Lower leg skin (tissue), 4 donors: Measurements from ENCODE around the gene MYO9B. TPM values are rescaled to one million over a fixed set of nuclear protein-coding genes. Genes with fewer than 3 reads are reported as not detected.

Experiments
- DNase-seq, 2 donors: peaks; one replicate each; pipeline ENCODE4 v3.0.0-alpha.2; 2019; ENCODE audit warnings: low spot score in 2 of 2
- H3K4me3 ChIP-seq: fragments of 200-600 bp; sonication (generic); 2 replicates; pipeline ENCODE4 v1.5.1; 2017; ENCODE audit warnings: mild to moderate bottlenecking, low read depth; ENCODE audit not compliant: poor library complexity, severe bottlenecking
- POLR2A ChIP-seq, 2 donors: fragments of 450-650 bp; IDR thresholded peaks; one replicate each; pipeline ENCODE4 v1.6.1; 2016 to 2017; ENCODE audit warnings: antibody characterized with exemption in 2 of 2, mild to moderate bottlenecking in 1 of 2, moderate library complexity in 1 of 2
- WGBS, 2 donors: methylation state at CpG; one replicate each; pipeline ENCODE4 v1.1.5; 2018; 5-methylcytosine and 5-hydroxymethylcytosine counted together
- intact Hi-C: fragments of 100-400 bp; cut with DNase I; formaldehyde crosslinking; loops from one replicate; pipeline ENCODE4 v1.15.0; 2023; ENCODE audit warnings: low total_unique reads
- total RNA-seq, 4 donors: library from RNA; depleted of rRNA; stranded (reverse); fragments of >200 nt; gene quantifications; one replicate each; pipeline ENCODE4 v1.1.0, GENCODE V29; 2016
- TF ChIP-seq, protein P1 (sequence below), 3 donors: fragments of 450-650 bp; IDR thresholded peaks; one replicate each; pipeline ENCODE4 v1.5.1; 2016; ENCODE audit warnings: antibody characterized with exemption in 3 of 3, mild to moderate bottlenecking in 3 of 3, moderate library complexity in 2 of 3

MYO9B gene, protein sequence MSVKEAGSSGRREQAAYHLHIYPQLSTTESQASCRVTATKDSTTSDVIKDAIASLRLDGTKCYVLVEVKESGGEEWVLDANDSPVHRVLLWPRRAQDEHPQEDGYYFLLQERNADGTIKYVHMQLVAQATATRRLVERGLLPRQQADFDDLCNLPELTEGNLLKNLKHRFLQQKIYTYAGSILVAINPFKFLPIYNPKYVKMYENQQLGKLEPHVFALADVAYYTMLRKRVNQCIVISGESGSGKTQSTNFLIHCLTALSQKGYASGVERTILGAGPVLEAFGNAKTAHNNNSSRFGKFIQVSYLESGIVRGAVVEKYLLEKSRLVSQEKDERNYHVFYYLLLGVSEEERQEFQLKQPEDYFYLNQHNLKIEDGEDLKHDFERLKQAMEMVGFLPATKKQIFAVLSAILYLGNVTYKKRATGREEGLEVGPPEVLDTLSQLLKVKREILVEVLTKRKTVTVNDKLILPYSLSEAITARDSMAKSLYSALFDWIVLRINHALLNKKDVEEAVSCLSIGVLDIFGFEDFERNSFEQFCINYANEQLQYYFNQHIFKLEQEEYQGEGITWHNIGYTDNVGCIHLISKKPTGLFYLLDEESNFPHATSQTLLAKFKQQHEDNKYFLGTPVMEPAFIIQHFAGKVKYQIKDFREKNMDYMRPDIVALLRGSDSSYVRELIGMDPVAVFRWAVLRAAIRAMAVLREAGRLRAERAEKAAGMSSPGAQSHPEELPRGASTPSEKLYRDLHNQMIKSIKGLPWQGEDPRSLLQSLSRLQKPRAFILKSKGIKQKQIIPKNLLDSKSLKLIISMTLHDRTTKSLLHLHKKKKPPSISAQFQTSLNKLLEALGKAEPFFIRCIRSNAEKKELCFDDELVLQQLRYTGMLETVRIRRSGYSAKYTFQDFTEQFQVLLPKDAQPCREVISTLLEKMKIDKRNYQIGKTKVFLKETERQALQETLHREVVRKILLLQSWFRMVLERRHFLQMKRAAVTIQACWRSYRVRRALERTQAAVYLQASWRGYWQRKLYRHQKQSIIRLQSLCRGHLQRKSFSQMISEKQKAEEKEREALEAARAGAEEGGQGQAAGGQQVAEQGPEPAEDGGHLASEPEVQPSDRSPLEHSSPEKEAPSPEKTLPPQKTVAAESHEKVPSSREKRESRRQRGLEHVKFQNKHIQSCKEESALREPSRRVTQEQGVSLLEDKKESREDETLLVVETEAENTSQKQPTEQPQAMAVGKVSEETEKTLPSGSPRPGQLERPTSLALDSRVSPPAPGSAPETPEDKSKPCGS (N-terminal part only)
- 10 to 100 TPM; 29.2 to 63.1 (median 43.5) TPM for total RNA-seq

GRCh38 chr19:17075035-17075863 lies at the start of gene MYO9B, which contains the start of gene HAUS8:
TSS of gene MYO9B (plus strand) at chr19:17075777. CDS start at chr19:17101718, 25,941 bp downstream.
TSS of gene HAUS8 (minus strand) at chr19:17075452. CDS start at chr19:17075422, 30 bp downstream.
- WGBS, 2 donors: 0% methylated on average over 28 to 87 of the region's 103 CpGs
- TF ChIP-seq POLR2A (IDR thresholded peaks at IDR 0.05): peak in 1 of 2 donors; percentile 8
- TF ChIP-seq, protein P1, sequence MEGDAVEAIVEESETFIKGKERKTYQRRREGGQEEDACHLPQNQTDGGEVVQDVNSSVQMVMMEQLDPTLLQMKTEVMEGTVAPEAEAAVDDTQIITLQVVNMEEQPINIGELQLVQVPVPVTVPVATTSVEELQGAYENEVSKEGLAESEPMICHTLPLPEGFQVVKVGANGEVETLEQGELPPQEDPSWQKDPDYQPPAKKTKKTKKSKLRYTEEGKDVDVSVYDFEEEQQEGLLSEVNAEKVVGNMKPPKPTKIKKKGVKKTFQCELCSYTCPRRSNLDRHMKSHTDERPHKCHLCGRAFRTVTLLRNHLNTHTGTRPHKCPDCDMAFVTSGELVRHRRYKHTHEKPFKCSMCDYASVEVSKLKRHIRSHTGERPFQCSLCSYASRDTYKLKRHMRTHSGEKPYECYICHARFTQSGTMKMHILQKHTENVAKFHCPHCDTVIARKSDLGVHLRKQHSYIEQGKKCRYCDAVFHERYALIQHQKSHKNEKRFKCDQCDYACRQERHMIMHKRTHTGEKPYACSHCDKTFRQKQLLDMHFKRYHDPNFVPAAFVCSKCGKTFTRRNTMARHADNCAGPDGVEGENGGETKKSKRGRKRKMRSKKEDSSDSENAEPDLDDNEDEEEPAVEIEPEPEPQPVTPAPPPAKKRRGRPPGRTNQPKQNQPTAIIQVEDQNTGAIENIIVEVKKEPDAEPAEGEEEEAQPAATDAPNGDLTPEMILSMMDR (IDR thresholded peaks at IDR 0.05): peak in 1 of 3 donors; percentile 12
- peak; percentile 98 to 100 for DNase-seq
- H3K4me3 ChIP-seq: peak within 1 kb of the TSS; percentile 80
- intact Hi-C loops: no loop called here

- no peak for TF ChIP-seq POLR2A (IDR thresholded peaks at IDR 0.05)
- TF ChIP-seq, protein P1 (IDR thresholded peaks at IDR 0.05): no peak
- 4% methylated on average over 18 to 23 of the region's 40 CpGs for WGBS, 2 donors
- intact Hi-C loops: no loop called here
- H3K4me3 ChIP-seq: no peak overlapping the region
- DNase-seq: no peak
Observed at GRCh38 chr19:17025991-17026658, 49.5 kb upstream of the MYO9B start.

DNA sequence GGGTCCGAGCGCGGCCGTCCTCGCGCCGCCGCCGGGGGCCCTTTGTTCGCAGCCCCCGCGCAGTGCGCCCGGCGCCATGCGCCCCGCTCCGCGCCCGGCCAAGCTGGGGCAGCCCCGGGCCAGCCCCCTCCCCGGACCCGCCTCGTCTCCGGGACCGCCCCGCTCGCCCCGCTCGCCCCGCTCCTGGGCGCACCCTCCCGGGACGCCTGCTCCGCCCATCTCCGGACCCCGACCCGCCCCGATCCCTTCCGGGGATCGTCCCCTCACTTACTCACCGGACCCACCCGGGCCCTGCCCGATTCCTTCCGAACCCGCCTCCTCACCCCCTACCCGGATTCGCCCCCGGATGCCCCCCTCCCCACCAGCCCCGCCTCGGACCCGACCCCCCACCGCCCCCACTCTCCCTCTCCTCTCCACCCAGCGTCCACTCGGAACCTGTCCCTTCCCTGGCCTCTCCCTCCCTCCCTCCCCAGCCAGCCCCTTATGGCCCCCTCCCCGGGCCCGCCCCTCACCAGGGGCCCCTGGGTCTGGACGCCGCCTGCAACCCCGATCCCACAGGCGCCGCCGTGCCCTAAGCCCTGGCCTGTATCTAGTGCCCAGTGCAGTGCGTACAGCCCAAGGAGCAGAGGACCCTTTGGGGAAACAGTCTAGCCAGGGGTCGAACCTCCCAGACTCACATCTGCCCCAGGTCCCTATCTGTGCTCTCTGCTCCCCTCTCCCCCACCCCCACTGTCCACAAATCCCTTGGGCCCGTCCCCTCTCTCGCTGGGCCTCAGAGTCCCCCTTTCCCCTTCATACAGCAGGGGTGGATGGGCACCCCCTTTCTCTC lies 48.7 kb upstream of the MYO9B start, which contains the start of gene CPAMD8:
TSS of gene CPAMD8 (minus strand) at position 105 of the 829 bp plus-strand sequence. CDS start 168 bp downstream, outside the sequence.
- no peak for DNase-seq
- 4% methylated on average over 17 to 26 of the region's 67 CpGs for WGBS, 2 donors
- intact Hi-C loops: no loop called here
- TF ChIP-seq, protein P1 (IDR thresholded peaks at IDR 0.05): no peak
- no peak for TF ChIP-seq POLR2A (IDR thresholded peaks at IDR 0.05)
- no peak within 1 kb of the TSS for H3K4me3 ChIP-seq

DNA sequence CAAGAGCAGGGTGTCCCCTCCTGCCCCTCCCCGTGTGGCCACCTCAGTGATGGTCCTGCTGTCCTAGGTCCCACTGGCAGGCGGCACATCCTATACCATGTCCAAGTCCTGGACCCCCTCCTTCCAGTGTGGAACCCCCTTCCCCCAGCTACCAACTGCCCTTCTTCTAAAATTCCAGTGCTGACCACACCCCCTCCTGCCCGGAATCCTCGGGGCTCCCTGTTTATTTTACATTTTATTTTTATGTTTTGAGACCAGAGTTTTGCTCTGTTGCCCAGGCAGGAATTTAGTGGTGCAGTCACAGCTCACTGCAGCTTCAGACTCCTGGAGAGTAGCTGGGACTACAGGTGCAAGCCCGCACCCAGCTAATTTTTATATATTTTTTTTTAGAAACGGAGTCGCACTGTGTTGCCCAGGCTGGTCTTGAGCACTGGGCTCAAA lies 48.0 kb upstream of the MYO9B start:
- intact Hi-C loops: no loop called here
- no peak for DNase-seq
- 47 to 50% methylated on average over 7 of the region's 7 CpGs for WGBS, 2 donors
- H3K4me3 ChIP-seq: no peak overlapping the region
- TF ChIP-seq POLR2A (IDR thresholded peaks at IDR 0.05): no peak
- TF ChIP-seq, protein P1 (IDR thresholded peaks at IDR 0.05): no peak
